ENCODE results near the gene DELE1. TPM values are rescaled to one million over a fixed set of nuclear protein-coding genes. Genes with fewer than 3 reads are reported as not detected.

Gene DELE1
- total RNA-seq, 1 donor from 2014 or later = 75.0 TPM

- Histone ChIP-seq H3K27me3 (ENCODE audit: low read depth) (no peaks in the 10 kb centered on the region), H3K4me3 (no peak overlapping the region), H3K9me3 (no peaks in the 10 kb centered on the region), H3K4me1 (peaks cover 29% of the 10 kb centered on the region), H3K36me3 (peaks cover 98% of the 10 kb centered on the region), H3K27ac (no peak overlapping the region)
- ATAC-seq = no peak
- DNase-seq = no peak
- intact Hi-C loops (cut with DNase I) = no loop called here
- TF ChIP-seq CTCF (IDR thresholded peaks at IDR 0.05) = no peak
Observed at GRCh38 chr5:141929398-141930058, 5.9 kb downstream of the DELE1 start.

DNA sequence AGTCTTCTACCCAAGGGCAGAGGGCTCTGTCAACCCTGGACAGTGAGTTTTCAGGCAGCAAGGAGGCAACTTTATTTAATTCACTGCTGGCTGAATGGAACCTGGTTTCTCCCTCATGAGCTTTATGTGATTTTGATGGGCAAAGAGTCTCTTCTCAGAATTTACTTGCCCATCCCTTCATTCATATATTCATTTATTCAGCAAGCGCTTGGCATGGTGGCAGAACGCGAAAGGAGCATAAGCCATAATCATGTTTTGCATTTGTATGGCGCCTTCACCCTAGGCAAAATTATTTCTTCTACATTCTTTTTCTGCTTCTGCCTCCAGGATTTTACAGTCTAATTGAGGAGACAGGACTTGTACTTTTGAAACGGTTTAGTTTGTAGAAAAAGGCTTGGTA lies 8.0 kb downstream of the DELE1 start:
- Histone ChIP-seq H3K4me1 (peaks cover 15% of the 10 kb centered on the region), H3K27me3 (ENCODE audit: low read depth) (no peaks in the 10 kb centered on the region), H3K9me3 (no peaks in the 10 kb centered on the region), H3K27ac (no peak overlapping the region), H3K36me3 (peaks cover 100% of the 10 kb centered on the region), H3K4me3 (no peak overlapping the region)
- DNase-seq = no peak
- no peak for ATAC-seq
- intact Hi-C loops (cut with DNase I) = no loop called here
- no peak for TF ChIP-seq CTCF (IDR thresholded peaks at IDR 0.05)

DNA sequence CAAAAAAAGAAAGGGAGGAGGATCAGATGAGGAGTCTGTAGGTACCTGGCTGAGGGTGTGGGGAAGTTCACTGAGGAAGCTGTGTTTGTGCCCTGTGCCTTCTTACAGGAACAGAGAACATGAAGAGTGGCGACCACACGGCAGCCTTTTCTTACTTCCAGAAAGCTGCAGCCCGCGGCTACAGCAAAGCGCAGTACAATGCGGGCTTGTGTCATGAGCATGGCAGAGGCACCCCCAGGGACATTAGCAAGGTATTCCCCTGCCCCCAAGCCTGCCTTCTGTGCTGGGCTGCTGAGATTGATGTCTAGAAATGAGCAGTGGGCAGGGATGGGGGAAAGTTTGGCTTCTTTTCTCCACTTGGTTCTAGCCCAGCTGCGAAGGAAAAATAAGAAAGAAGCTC lies 9.5 kb downstream of the DELE1 start:
- H3K27ac ChIP-seq = no peak overlapping the region
- no peak for TF ChIP-seq CTCF (IDR thresholded peaks at IDR 0.05)
- DNase-seq (no peak), ATAC-seq (no peak)
- peaks cover 100% of the 10 kb centered on the region for H3K36me3 ChIP-seq
- H3K4me3 ChIP-seq = no peak overlapping the region
- no peaks in the 10 kb centered on the region for H3K9me3 ChIP-seq
- H3K4me1 ChIP-seq = peaks cover 8% of the 10 kb centered on the region
- H3K27me3 ChIP-seq (ENCODE audit: low read depth) = no peaks in the 10 kb centered on the region
- intact Hi-C loops (cut with DNase I) = no loop called here

GRCh38 chr5:141934099-141934844 lies 10.6 kb downstream of the DELE1 start:
- no peaks in the 10 kb centered on the region for H3K27me3 ChIP-seq (ENCODE audit: low read depth)
- TF ChIP-seq CTCF (IDR thresholded peaks at IDR 0.05) = no peak
- no peak overlapping the region for H3K4me3 ChIP-seq
- H3K9me3 ChIP-seq = no peaks in the 10 kb centered on the region
- intact Hi-C loops (cut with DNase I) = no loop called here
- H3K4me1 ChIP-seq = no peaks in the 10 kb centered on the region
- peaks cover 100% of the 10 kb centered on the region for H3K36me3 ChIP-seq
- H3K27ac ChIP-seq = no peak overlapping the region
- ATAC-seq = no peak
- DNase-seq = no peak

GRCh38 chr5:141935538-141935937 lies 11.9 kb downstream of the DELE1 start:
- H3K36me3 ChIP-seq = peaks cover 96% of the 10 kb centered on the region

More at GRCh38 chr5:141935538-141935937, 11.9 kb downstream of the DELE1 start:
- Histone ChIP-seq H3K9me3 (no peaks in the 10 kb centered on the region), H3K27ac (no peak overlapping the region), H3K4me3 (no peak overlapping the region), H3K4me1 (peaks cover 2% of the 10 kb centered on the region), H3K27me3 (ENCODE audit: low read depth) (no peaks in the 10 kb centered on the region)
- ATAC-seq (no peak), DNase-seq (no peak)
- intact Hi-C loops (cut with DNase I) = no loop called here
- no peak for TF ChIP-seq CTCF (IDR thresholded peaks at IDR 0.05)
